Ovary (tissue), 9 donors: ENCODE data around the gene DAZL. TPM values are rescaled to one million over a fixed set of nuclear protein-coding genes. Genes with fewer than 3 reads are reported as not detected.
"Not testable (repeated sequence)": the region's sequence is repeated elsewhere in the genome, so short reads cannot be mapped to it uniquely, and the experiment has no call there.

Experiments
- DNase-seq, 5 donors: peaks; one replicate each; pipeline ENCODE4 v3.0.0-alpha.2; 2019 to 2020
- H3K27ac ChIP-seq, 2 donors: fragments of 200-600 bp; one replicate each; pipeline versions ENCODE4 v1.5.1 to v1.8.0; 2019 to 2022
- H3K27me3 ChIP-seq: fragments of 200-600 bp; one replicate; pipeline ENCODE4 v1.8.0; 2022
- H3K36me3 ChIP-seq: fragments of 200-600 bp; sonication (generic); one replicate; pipeline ENCODE4 v1.5.1; 2019
- H3K4me1 ChIP-seq: one replicate; pipeline ENCODE4 v1.8.1; 2013; ENCODE audit warnings: mild to moderate bottlenecking, moderate library complexity; ENCODE audit not compliant: insufficient read depth
- H3K4me3 ChIP-seq: fragments of 200-600 bp; sonication (generic); one replicate; pipeline ENCODE4 v1.5.1; 2017
- H3K9me3 ChIP-seq, 2 donors: fragments of 200-600 bp in 1 of 2; sonication (generic) in 1 of 2; one replicate each; pipeline versions ENCODE4 v1.5.1 to v1.8.1; 2013 to 2019; ENCODE audit warnings: mild to moderate bottlenecking in 1 of 2, moderate library complexity in 1 of 2
- CTCF ChIP-seq, 3 donors: fragments of 450-650 bp in 2 of 3; fragments of 200-600 bp in 1 of 3; IDR thresholded peaks; one replicate each; pipeline versions ENCODE4 v1.5.1 to v1.8.0; 2016 to 2022; ENCODE audit warnings: antibody characterized with exemption in 3 of 3, mild to moderate bottlenecking in 1 of 3
- EP300 ChIP-seq: sonication (generic); formaldehyde crosslinking; IDR thresholded peaks from one replicate; pipeline ENCODE4 v1.6.1; 2017; ENCODE audit warnings: antibody characterized with exemption
- POLR2A ChIP-seq: fragments of 450-650 bp; IDR thresholded peaks from one replicate; pipeline ENCODE4 v1.6.1; 2017; ENCODE audit warnings: antibody characterized with exemption, mild to moderate bottlenecking, moderate library complexity
- WGBS, 3 donors: extraction: QIAGEN DNeasy Blood & Tissue Kit in 1 of 3; methylation state at CpG; one replicate each; pipeline versions ENCODE4 v1.1.5 to v1.1.7; 2013 to 2017; 5-methylcytosine and 5-hydroxymethylcytosine counted together
- intact Hi-C, 4 donors: fragments of 100-400 bp; cut with DNase I; formaldehyde crosslinking; loops; one replicate each; pipeline versions ENCODE4 v1.11.0 to v1.15.1; 2022 to 2023
- polyA plus RNA-seq, 2 donors: library from polyadenylated mRNA; stranded (reverse); fragments of 200-250 nt in 1 of 2; fragments of 350-450 nt in 1 of 2; fragmentation: Illumina TruSeq in 1 of 2; extraction: RNeasy Lipid Tissue Mini Kit (QIAGEN cat#74804) in 1 of 2; gene quantifications; one replicate each; pipeline ENCODE4 v1.2.3, GENCODE V29; 2013 to 2014
- total RNA-seq, 7 donors: library from RNA; depleted of rRNA in 2 of 7; stranded (reverse); fragments of >200 nt in 2 of 7; fragmentation: NEBNext Ultra II Directional in 3 of 7; extraction: Animal tissue kit (Norgen Biotek cat#: 25700) in 3 of 7; gene quantifications; one replicate each; pipeline versions ENCODE4 v1.1.0 to v1.2.4, GENCODE V29; 2016 to 2023
- donor health status: DM: no; HTN: no; CAD: no; lungs with moderate emphysema.
- donor health status: DM: no; HTN: no; CAD: no.
- donor health status: Bipolar disorder and iron deficiency.
- donor health status: DM: yes; HTN: yes; CAD: no.
- donor health status: DM: no; HTN: no; CAD: no.
- donor health status: DM: yes; HTN: yes; CAD: no.

Gene DAZL
- total and polyA plus RNA-seq, 9 donors: 0.16 TPM; not detected in 8

- Histone ChIP-seq H3K9me3 (no peaks in the 10 kb centered on the region), H3K4me1 (no peaks in the 10 kb centered on the region), H3K36me3 (no peaks in the 10 kb centered on the region), H3K27ac (no peak overlapping the region), H3K4me3 (no peak overlapping the region), H3K27me3 (no peaks in the 10 kb centered on the region)
- WGBS, 3 donors: 75 to 84% (median 79%) methylated on average over 2 of the region's 2 CpGs
- TF ChIP-seq CTCF (IDR thresholded peaks at IDR 0.05): no peak
- no peak for TF ChIP-seq EP300
- no peak for TF ChIP-seq POLR2A
- DNase-seq: no peak
- intact Hi-C loops: no loop called here
Observed at GRCh38 chr3:16639806-16640205, 34.6 kb upstream of the DAZL start.

- no peak for DNase-seq
- H3K27me3 ChIP-seq: no peaks in the 10 kb centered on the region
- intact Hi-C loops: no loop called here
- no peaks in the 10 kb centered on the region for H3K9me3 ChIP-seq
- no peak overlapping the region for H3K27ac ChIP-seq
- WGBS, 3 donors: 91 to 96% (median 94%) methylated on average over 3 of the region's 3 CpGs
- H3K4me1 ChIP-seq: no peaks in the 10 kb centered on the region
- TF ChIP-seq POLR2A: no peak
- no peak for TF ChIP-seq EP300
- no peak for TF ChIP-seq CTCF (IDR thresholded peaks at IDR 0.05)
- no peak overlapping the region for H3K4me3 ChIP-seq
- no peaks in the 10 kb centered on the region for H3K36me3 ChIP-seq
Observed at GRCh38 chr3:16633948-16634347, 28.7 kb upstream of the DAZL start.

GRCh38 chr3:16632395-16632794 lies 27.2 kb upstream of the DAZL start:
- H3K27me3 ChIP-seq: no peaks in the 10 kb centered on the region
- intact Hi-C loops: no loop called here
- no peak overlapping the region for H3K4me3 ChIP-seq
- H3K27ac ChIP-seq: no peak overlapping the region
- 75 to 88% (median 80%) methylated on average over 2 of the region's 2 CpGs for WGBS, 3 donors
- no peaks in the 10 kb centered on the region for H3K4me1 ChIP-seq
- H3K36me3 ChIP-seq: no peaks in the 10 kb centered on the region
- no peak for DNase-seq
- no peaks in the 10 kb centered on the region for H3K9me3 ChIP-seq
- no peak for TF ChIP-seq CTCF (IDR thresholded peaks at IDR 0.05)

- no peaks in the 10 kb centered on the region for H3K27me3 ChIP-seq
- H3K4me3 ChIP-seq: no peak overlapping the region
- DNase-seq: no peak
- no peak overlapping the region for H3K27ac ChIP-seq
- no peak for TF ChIP-seq POLR2A
- TF ChIP-seq CTCF (IDR thresholded peaks at IDR 0.05): no peak
- TF ChIP-seq EP300: no peak
- H3K36me3 ChIP-seq: no peaks in the 10 kb centered on the region
- no peaks in the 10 kb centered on the region for H3K4me1 ChIP-seq
- peaks cover 0 to 4% of the 10 kb centered on the region in 2 donors for H3K9me3 ChIP-seq
- intact Hi-C loops: no loop called here
Observed at GRCh38 chr3:16618721-16619120, 13.5 kb upstream of the DAZL start.

- H3K4me3 ChIP-seq, DNase-seq, intact Hi-C loops, H3K27ac ChIP-seq, H3K9me3 ChIP-seq, H3K27me3 ChIP-seq, H3K36me3 ChIP-seq, H3K4me1 ChIP-seq: not testable (repeated sequence)
- 94 to 97% (median 94%) methylated on average over 3 of the region's 3 CpGs for WGBS, 3 donors
Observed at GRCh38 chr3:16617155-16617554, 11.9 kb upstream of the DAZL start.
